Parathyroid adenoma (tissue), 2 donors: Measurements from ENCODE around the gene PIWIL4.
"Not testable (repeated sequence)": the region's sequence is repeated elsewhere in the genome, so short reads cannot be mapped to it uniquely, and the experiment has no call there.

ENCODE experiments used
- H2AFZ ChIP-seq: fragments of 300-600 bp; sonication (generic); one replicate; pipeline ENCODE4 v1.7.0; 2017; ENCODE audit warnings: antibody characterized with exemption, mild to moderate bottlenecking
- H3K27ac ChIP-seq: fragments of 300-600 bp; sonication (generic); one replicate; pipeline ENCODE4 v1.7.0; 2017
- H3K27me3 ChIP-seq: fragments of 300-600 bp; sonication (generic); one replicate; pipeline ENCODE4 v1.7.0; 2017; ENCODE audit warnings: low read length; ENCODE audit not compliant: control insufficient read depth, insufficient read depth
- H3K36me3 ChIP-seq: fragments of 300-600 bp; sonication (generic); one replicate; pipeline ENCODE4 v1.7.0; 2017; ENCODE audit warnings: low read length; ENCODE audit not compliant: control insufficient read depth, insufficient read depth
- H3K4me1 ChIP-seq: fragments of 300-600 bp; sonication (generic); one replicate; pipeline ENCODE4 v1.7.0; 2017; ENCODE audit warnings: control low read depth
- H3K4me2 ChIP-seq: fragments of 300-600 bp; sonication (generic); one replicate; pipeline ENCODE4 v1.7.0; 2017; ENCODE audit warnings: low read length
- H3K4me3 ChIP-seq: fragments of 300-600 bp; sonication (generic); one replicate; pipeline ENCODE4 v1.7.0; 2017; ENCODE audit warnings: low read depth, low read length
- H3K79me2 ChIP-seq: fragments of 300-600 bp; sonication (generic); one replicate; pipeline ENCODE4 v1.7.0; 2017; ENCODE audit warnings: control low read depth
- H3K9ac ChIP-seq: fragments of 300-600 bp; sonication (generic); one replicate; pipeline ENCODE4 v1.7.0; 2017; ENCODE audit warnings: mild to moderate bottlenecking
- H3K9me3 ChIP-seq: fragments of 300-600 bp; sonication (generic); one replicate; pipeline ENCODE4 v1.7.0; 2017; ENCODE audit warnings: low read length; ENCODE audit not compliant: control insufficient read depth
- CTCF ChIP-seq: fragments of 300-600 bp; sonication (generic); IDR thresholded peaks from one replicate; pipeline ENCODE4 v1.7.0; 2017; ENCODE audit warnings: antibody characterized with exemption, mild to moderate bottlenecking
- donor health status: primary hyperparathyroidism.

Gene PIWIL4

GRCh38 chr11:94613120-94613519 lies 46.0 kb downstream of the PIWIL4 start:
- no peaks in the 10 kb centered on the region for H3K9me3 ChIP-seq
- no peak overlapping the region for H2AFZ ChIP-seq
- TF ChIP-seq CTCF = no peak
- no peak overlapping the region for H3K9ac ChIP-seq
- no peaks in the 10 kb centered on the region for H3K36me3 ChIP-seq
- no peak overlapping the region for H3K4me3 ChIP-seq
- no peaks in the 10 kb centered on the region for H3K27me3 ChIP-seq
- no peak overlapping the region for H3K27ac ChIP-seq
- H3K79me2 ChIP-seq = no peaks in the 10 kb centered on the region
- no peak overlapping the region for H3K4me2 ChIP-seq
- H3K4me1 ChIP-seq = no peaks in the 10 kb centered on the region

- no peaks in the 10 kb centered on the region for H3K9me3 ChIP-seq
- no peaks in the 10 kb centered on the region for H3K4me1 ChIP-seq
- no peak overlapping the region for H3K27ac ChIP-seq
- H3K9ac ChIP-seq = no peak overlapping the region
- H3K4me2 ChIP-seq = no peak overlapping the region
- no peaks in the 10 kb centered on the region for H3K27me3 ChIP-seq
- H3K36me3 ChIP-seq = no peaks in the 10 kb centered on the region
- TF ChIP-seq CTCF = peak; percentile 58
- H3K4me3 ChIP-seq = no peak overlapping the region
- H2AFZ ChIP-seq = no peak overlapping the region
- H3K79me2 ChIP-seq = no peaks in the 10 kb centered on the region
These were observed 56.1 kb downstream of the PIWIL4 start for GRCh38 chr11:94623120-94623735.

- not testable (repeated sequence) for H3K79me2 ChIP-seq, H3K27ac ChIP-seq, H3K9me3 ChIP-seq, H3K4me3 ChIP-seq, H3K36me3 ChIP-seq, H3K4me2 ChIP-seq, H3K27me3 ChIP-seq, H2AFZ ChIP-seq, H3K4me1 ChIP-seq, H3K9ac ChIP-seq
These were observed 58.3 kb downstream of the PIWIL4 start for GRCh38 chr11:94625422-94625821.

GRCh38 chr11:94627003-94627560 lies 59.9 kb downstream of the PIWIL4 start:
- H3K4me3 ChIP-seq, H3K79me2 ChIP-seq, H3K27me3 ChIP-seq: not testable (repeated sequence)

GRCh38 chr11:94629741-94630140 lies 62.6 kb downstream of the PIWIL4 start:
- H3K9ac ChIP-seq = no peak overlapping the region
- H3K27ac ChIP-seq = no peak overlapping the region
- H3K4me2 ChIP-seq = no peak overlapping the region
- no peak overlapping the region for H3K4me3 ChIP-seq
- no peaks in the 10 kb centered on the region for H3K4me1 ChIP-seq
- H3K36me3 ChIP-seq = no peaks in the 10 kb centered on the region
- no peaks in the 10 kb centered on the region for H3K79me2 ChIP-seq
- H3K27me3 ChIP-seq = no peaks in the 10 kb centered on the region
- H3K9me3 ChIP-seq = no peaks in the 10 kb centered on the region
- TF ChIP-seq CTCF = no peak
- H2AFZ ChIP-seq = no peak overlapping the region

More at GRCh38 chr11:94627003-94627560, 59.9 kb downstream of the PIWIL4 start:
- not testable (repeated sequence) for H3K4me1 ChIP-seq, H2AFZ ChIP-seq, H3K4me2 ChIP-seq, H3K9ac ChIP-seq, H3K36me3 ChIP-seq, H3K9me3 ChIP-seq, H3K27ac ChIP-seq

- H3K27ac ChIP-seq = no peak overlapping the region
- H3K4me2 ChIP-seq = no peak overlapping the region
- H3K4me3 ChIP-seq = no peak overlapping the region
- no peak overlapping the region for H2AFZ ChIP-seq
- no peak for TF ChIP-seq CTCF
- H3K9me3 ChIP-seq = no peaks in the 10 kb centered on the region
- no peaks in the 10 kb centered on the region for H3K36me3 ChIP-seq
- no peaks in the 10 kb centered on the region for H3K79me2 ChIP-seq
- H3K27me3 ChIP-seq = no peaks in the 10 kb centered on the region
- no peak overlapping the region for H3K9ac ChIP-seq
- no peaks in the 10 kb centered on the region for H3K4me1 ChIP-seq
These were observed 63.1 kb downstream of the PIWIL4 start for GRCh38 chr11:94630221-94630620.
